ENCODE results near the gene CD6. TPM values are rescaled to one million over a fixed set of nuclear protein-coding genes. Genes with fewer than 3 reads are reported as not detected.

Gene CD6
- total RNA-seq, 1 donor from 2014 or later, result 0.62 TPM

GRCh38 chr11:61028135-61028729, 56.8 kb downstream of the CD6 start:
- no peak for DNase-seq (ENCODE audit: low spot score, unreplicated experiment)
- Mint-ChIP-seq H3K27me3 (peaks cover 33% of the 10 kb centered on the region), H3K4me1 (ENCODE audit: low read depth) (peaks cover 9% of the 10 kb centered on the region), H3K9me3 (ENCODE audit: low read depth) (no peaks in the 10 kb centered on the region), H3K4me3 (ENCODE audit: low read depth) (no peak overlapping the region), H3K36me3 (ENCODE audit: insufficient read depth) (no peaks in the 10 kb centered on the region), H3K27ac (no peak overlapping the region)
- no peak for TF ChIP-seq CTCF (IDR thresholded peaks at IDR 0.05; ENCODE audit: unreplicated experiment)

- H3K27me3 Mint-ChIP-seq, result peaks cover 15% of the 10 kb centered on the region
- no peak for DNase-seq (ENCODE audit: low spot score, unreplicated experiment)
- TF ChIP-seq CTCF (IDR thresholded peaks at IDR 0.05; ENCODE audit: unreplicated experiment), result no peak
- no peak overlapping the region for H3K27ac Mint-ChIP-seq
- H3K4me1 Mint-ChIP-seq (ENCODE audit: low read depth), result peaks cover 4% of the 10 kb centered on the region
- H3K4me3 Mint-ChIP-seq (ENCODE audit: low read depth), result no peak overlapping the region
- H3K9me3 Mint-ChIP-seq (ENCODE audit: low read depth), result no peaks in the 10 kb centered on the region
- H3K36me3 Mint-ChIP-seq (ENCODE audit: insufficient read depth), result no peaks in the 10 kb centered on the region
Measured at GRCh38 chr11:61032824-61033223, 61.3 kb downstream of the CD6 start.

- Mint-ChIP-seq H3K27ac (no peak overlapping the region), H3K36me3 (ENCODE audit: insufficient read depth) (no peaks in the 10 kb centered on the region), H3K27me3 (peaks cover 9% of the 10 kb centered on the region), H3K9me3 (ENCODE audit: low read depth) (no peaks in the 10 kb centered on the region), H3K4me3 (ENCODE audit: low read depth) (no peak overlapping the region), H3K4me1 (ENCODE audit: low read depth) (peaks cover 4% of the 10 kb centered on the region)
- no peak for TF ChIP-seq CTCF (IDR thresholded peaks at IDR 0.05; ENCODE audit: unreplicated experiment)
- no peak for DNase-seq (ENCODE audit: low spot score, unreplicated experiment)
Measured at GRCh38 chr11:61033417-61033816, 61.9 kb downstream of the CD6 start.

- peaks cover 4% of the 10 kb centered on the region for H3K4me1 Mint-ChIP-seq (ENCODE audit: low read depth)
- H3K9me3 Mint-ChIP-seq (ENCODE audit: low read depth), result no peaks in the 10 kb centered on the region
- H3K36me3 Mint-ChIP-seq (ENCODE audit: insufficient read depth), result no peaks in the 10 kb centered on the region
- no peak for TF ChIP-seq CTCF (IDR thresholded peaks at IDR 0.05; ENCODE audit: unreplicated experiment)
- DNase-seq (ENCODE audit: low spot score, unreplicated experiment), result no peak
- H3K27ac Mint-ChIP-seq, result no peak overlapping the region
- H3K27me3 Mint-ChIP-seq, result peaks cover 7% of the 10 kb centered on the region
- no peak overlapping the region for H3K4me3 Mint-ChIP-seq (ENCODE audit: low read depth)
Measured at GRCh38 chr11:61034111-61034510, 62.6 kb downstream of the CD6 start.

- Mint-ChIP-seq H3K27me3 (peaks cover 7% of the 10 kb centered on the region), H3K36me3 (ENCODE audit: insufficient read depth) (no peaks in the 10 kb centered on the region), H3K4me3 (ENCODE audit: low read depth) (no peak overlapping the region), H3K9me3 (ENCODE audit: low read depth) (no peaks in the 10 kb centered on the region), H3K4me1 (ENCODE audit: low read depth) (peaks cover 4% of the 10 kb centered on the region), H3K27ac (no peak overlapping the region)
- no peak for DNase-seq (ENCODE audit: low spot score, unreplicated experiment)
- no peak for TF ChIP-seq CTCF (IDR thresholded peaks at IDR 0.05; ENCODE audit: unreplicated experiment)
Measured at GRCh38 chr11:61034704-61035525, 63.4 kb downstream of the CD6 start.

Data from progenitor cell of endocrine pancreas (in vitro differentiated cells).